Activated T-helper 17 cell treated with anti-CD3 and anti-CD28 coated beads, Interleukin-2, amount 50 U/mL, for 72 hours (primary cell): ENCODE data around the gene SPSB4. TPM values are rescaled to one million over a fixed set of nuclear protein-coding genes. Genes with fewer than 3 reads are reported as not detected.

Experiments
- ATAC-seq: fragments of 150-1000 bp; cut with Tn5 transposase; replicated peaks from 2 replicates; pipeline ENCODE4 v1.10.0; 2021; ENCODE audit warnings: mild to moderate bottlenecking, moderate library complexity
- H3K27ac Mint-ChIP-seq: one replicate; pipeline ENCODE4 v1.8.0; 2022; ENCODE audit warnings: mixed read lengths
- H3K27me3 Mint-ChIP-seq: one replicate; pipeline ENCODE4 v1.8.0; 2022; ENCODE audit warnings: mixed read lengths
- H3K36me3 Mint-ChIP-seq: one replicate; pipeline ENCODE4 v1.8.0; 2022; ENCODE audit warnings: low read depth, mild to moderate bottlenecking, mixed read lengths
- H3K4me1 Mint-ChIP-seq: one replicate; pipeline ENCODE4 v1.8.0; 2022; ENCODE audit warnings: mixed read lengths
- H3K4me3 Mint-ChIP-seq: one replicate; pipeline ENCODE4 v1.8.0; 2022; ENCODE audit warnings: mild to moderate bottlenecking, mixed read lengths
- H3K9me3 Mint-ChIP-seq: one replicate; pipeline ENCODE4 v1.8.0; 2022; ENCODE audit warnings: mixed read lengths
- total RNA-seq, 2 donors: library from RNA; stranded (reverse); gene quantifications; one replicate each; pipeline ENCODE4 v1.2.3, GENCODE V29; 2022

Gene SPSB4
- total RNA-seq, 2 donors from 2014 or later, result not detected

- Mint-ChIP-seq H3K9me3 (no peaks in the 10 kb centered on the region), H3K27ac (no peak overlapping the region), H3K4me1 (no peaks in the 10 kb centered on the region), H3K4me3 (no peak overlapping the region), H3K36me3 (no peaks in the 10 kb centered on the region), H3K27me3 (peaks cover 8% of the 10 kb centered on the region)
- no peak for ATAC-seq
Observed at GRCh38 chr3:141181819-141182218, 130.7 kb downstream of the SPSB4 start.

- H3K9me3 Mint-ChIP-seq, result no peaks in the 10 kb centered on the region
- no peak for ATAC-seq
- H3K4me1 Mint-ChIP-seq, result no peaks in the 10 kb centered on the region
- H3K4me3 Mint-ChIP-seq, result no peak overlapping the region
- H3K27me3 Mint-ChIP-seq, result peaks cover 4% of the 10 kb centered on the region
- H3K27ac Mint-ChIP-seq, result no peak overlapping the region
- no peaks in the 10 kb centered on the region for H3K36me3 Mint-ChIP-seq
Observed at GRCh38 chr3:141183606-141184005, 132.5 kb downstream of the SPSB4 start.

DNA sequence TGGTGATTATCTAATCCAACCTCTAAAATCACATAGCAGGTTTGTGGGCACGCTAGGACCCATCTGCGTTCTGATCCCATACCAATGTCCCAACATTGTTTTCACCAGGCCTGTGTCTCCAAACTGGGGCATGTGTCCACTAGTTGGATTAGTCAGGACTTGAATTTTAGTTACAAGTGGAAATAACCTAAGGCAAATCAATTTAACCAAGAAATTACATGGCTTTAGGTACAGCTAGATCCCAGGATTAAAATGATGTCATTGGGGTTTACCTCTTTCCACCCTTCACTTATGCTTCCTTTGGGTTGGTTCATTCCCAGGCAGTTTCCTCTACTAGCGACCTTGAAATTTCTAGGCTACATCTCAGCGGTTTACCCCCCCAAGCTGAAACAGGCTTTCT, 133.3 kb downstream of the SPSB4 start:
- H3K4me1 Mint-ChIP-seq, result no peaks in the 10 kb centered on the region
- no peaks in the 10 kb centered on the region for H3K9me3 Mint-ChIP-seq
- no peak for ATAC-seq
- H3K36me3 Mint-ChIP-seq, result no peaks in the 10 kb centered on the region
- no peak overlapping the region for H3K4me3 Mint-ChIP-seq
- H3K27ac Mint-ChIP-seq, result no peak overlapping the region
- H3K27me3 Mint-ChIP-seq, result peaks cover 4% of the 10 kb centered on the region

GRCh38 chr3:141191097-141191749, 140.1 kb downstream of the SPSB4 start:
- no peak overlapping the region for H3K4me3 Mint-ChIP-seq
- no peaks in the 10 kb centered on the region for H3K36me3 Mint-ChIP-seq
- H3K9me3 Mint-ChIP-seq, result no peaks in the 10 kb centered on the region
- H3K27me3 Mint-ChIP-seq, result peaks cover 11% of the 10 kb centered on the region
- no peak for ATAC-seq
- no peaks in the 10 kb centered on the region for H3K4me1 Mint-ChIP-seq
- H3K27ac Mint-ChIP-seq, result no peak overlapping the region

- Mint-ChIP-seq H3K36me3 (no peaks in the 10 kb centered on the region), H3K9me3 (no peaks in the 10 kb centered on the region), H3K4me3 (no peak overlapping the region), H3K4me1 (no peaks in the 10 kb centered on the region), H3K27ac (no peak overlapping the region), H3K27me3 (peaks cover 7% of the 10 kb centered on the region)
- peak; percentile 100 for ATAC-seq
Observed at GRCh38 chr3:141192345-141192744, 141.2 kb downstream of the SPSB4 start.

DNA sequence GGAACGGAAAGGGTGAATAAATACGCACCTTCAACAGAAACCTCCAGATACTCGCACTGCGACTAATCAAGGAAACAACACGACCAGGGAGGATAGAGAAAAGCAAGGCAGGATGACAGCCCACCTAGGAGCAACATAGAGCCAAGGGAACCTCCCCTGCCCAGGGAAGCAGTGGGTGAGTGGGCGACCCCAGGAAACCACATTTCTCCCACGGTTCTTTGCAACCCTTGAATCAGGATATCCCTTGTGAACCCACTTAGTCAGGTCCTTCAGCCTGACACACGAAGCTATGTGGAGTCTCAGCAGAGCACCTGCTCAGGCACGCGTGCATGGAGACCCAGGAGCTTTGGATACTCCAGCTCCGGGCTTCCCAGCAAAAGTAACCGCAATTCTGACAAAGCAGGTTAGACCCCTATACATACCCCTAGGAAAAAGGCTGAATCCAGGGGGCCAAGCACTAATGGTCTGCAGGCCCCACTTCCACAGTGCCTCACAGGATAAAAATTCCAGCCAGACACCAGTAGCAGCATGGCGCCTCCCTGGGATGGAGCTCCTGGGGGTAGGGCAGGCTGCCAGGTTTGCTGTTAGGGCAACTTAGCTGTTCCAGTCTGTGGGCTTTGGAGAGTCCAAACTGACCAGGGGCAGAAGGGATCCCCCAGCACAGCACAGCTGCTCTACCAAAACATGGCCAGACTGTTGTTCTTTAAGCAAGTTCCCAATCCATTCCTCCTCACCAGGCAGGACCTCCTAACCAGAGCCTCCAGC, 142.1 kb downstream of the SPSB4 start:
- no peak overlapping the region for H3K27ac Mint-ChIP-seq
- H3K4me1 Mint-ChIP-seq, result no peaks in the 10 kb centered on the region
- ATAC-seq, result no peak

More for the DNA sequence above, 142.1 kb downstream of the SPSB4 start:
- Mint-ChIP-seq H3K4me3 (no peak overlapping the region), H3K9me3 (no peaks in the 10 kb centered on the region), H3K27me3 (peaks cover 7% of the 10 kb centered on the region), H3K36me3 (no peaks in the 10 kb centered on the region)

Other genes starting within 250 kb of the SPSB4 start
- 10 to 100 TPM; 46.1 to 83.9 TPM for gene SLC25A36, start 109.5 kb upstream of the SPSB4 start, total RNA-seq
- 10 to 100 TPM in 1 of 2 donors, 1 to 10 TPM in 1; 5.7 to 11.4 TPM for gene PXYLP1, start 180.5 kb downstream of the SPSB4 start, total RNA-seq